GM12878 (cell line): ENCODE data around the gene TASL.

Source experiments
- BRCA1 ChIP-seq: IDR thresholded peaks from 2 replicates; pipeline ENCODE4 v1.6.1; 2011; ENCODE audit warnings: low read depth, low read length, improper control_type of control experiment
- CBX5 ChIP-seq: sonication (generic); IDR thresholded peaks from 2 replicates; pipeline ENCODE4 v1.6.1; 2016; ENCODE audit warnings: low read depth, moderate library complexity, mild to moderate bottlenecking, inconsistent platforms
- EZH2 ChIP-seq: IDR thresholded peaks from 2 replicates; pipeline ENCODE4 v1.6.1; 2012; ENCODE audit warnings: low read depth, mild to moderate bottlenecking, control low read depth, inconsistent platforms, low read length, borderline replicate concordance; ENCODE audit not compliant: control insufficient read depth
- GABPA ChIP-seq: IDR thresholded peaks from 2 replicates; pipeline ENCODE4 v1.6.1; 2014; ENCODE audit warnings: antibody characterized with exemption, low read depth, mild to moderate bottlenecking, inconsistent platforms
- HDAC2 ChIP-seq: fragments of 200-600 bp; sonication (generic); IDR thresholded peaks from 2 replicates; pipeline ENCODE4 v1.6.1; 2017
- JUNB ChIP-seq: IDR thresholded peaks from 2 replicates; pipeline ENCODE4 v1.6.1; 2016; ENCODE audit warnings: antibody characterized with exemption, mild to moderate bottlenecking
- MEF2A ChIP-seq: IDR thresholded peaks from 2 replicates; pipeline ENCODE4 v1.6.1; 2011; ENCODE audit warnings: low read depth, mild to moderate bottlenecking, low read length, moderate library complexity; ENCODE audit not compliant: insufficient read depth
- NR2C2 ChIP-seq: IDR thresholded peaks from 2 replicates; pipeline ENCODE4 v1.6.1; 2011; ENCODE audit warnings: borderline replicate concordance, low read depth; ENCODE audit not compliant: control insufficient read depth, insufficient read length
- POLR2AphosphoS5 ChIP-seq: IDR thresholded peaks from 2 replicates; pipeline ENCODE4 v1.6.1; 2011; ENCODE audit warnings: mild to moderate bottlenecking, low read length, inconsistent platforms
- SMAD1 ChIP-seq: fragments of 450-650 bp; IDR thresholded peaks from 2 replicates; pipeline ENCODE4 v1.6.1; 2018; ENCODE audit warnings: mild to moderate bottlenecking, low read depth; ENCODE audit not compliant: partially characterized antibody
- SP1 ChIP-seq: IDR thresholded peaks from one replicate; pipeline ENCODE4 v1.6.1; 2011; ENCODE audit warnings: low read depth, low read length
- SRF ChIP-seq, 2 experiments: IDR thresholded peaks; 2 replicates each; pipeline ENCODE4 v1.6.1; 2011; ENCODE audit warnings: low read depth in 2 of 2, low read length in 2 of 2, mild to moderate bottlenecking in 1 of 2, moderate library complexity in 1 of 2
- TF ChIP-seq, protein P1 (sequence below), 3 experiments: IDR thresholded peaks in 2 of 3; conservative IDR thresholded peaks in 1 of 3; 2 replicates each; pipeline ENCODE4 v1.5.1; 2011; ENCODE audit warnings: low read depth in 3 of 3, low read length in 3 of 3, mild to moderate bottlenecking in 3 of 3, control low read depth in 2 of 3, moderate library complexity in 2 of 3, inconsistent platforms in 1 of 3, mixed read lengths in 1 of 3; ENCODE audit not compliant: control insufficient read depth in 2 of 3, insufficient read depth in 1 of 3; ENCODE audit errors: extremely low read depth in 1 of 3

DNA sequence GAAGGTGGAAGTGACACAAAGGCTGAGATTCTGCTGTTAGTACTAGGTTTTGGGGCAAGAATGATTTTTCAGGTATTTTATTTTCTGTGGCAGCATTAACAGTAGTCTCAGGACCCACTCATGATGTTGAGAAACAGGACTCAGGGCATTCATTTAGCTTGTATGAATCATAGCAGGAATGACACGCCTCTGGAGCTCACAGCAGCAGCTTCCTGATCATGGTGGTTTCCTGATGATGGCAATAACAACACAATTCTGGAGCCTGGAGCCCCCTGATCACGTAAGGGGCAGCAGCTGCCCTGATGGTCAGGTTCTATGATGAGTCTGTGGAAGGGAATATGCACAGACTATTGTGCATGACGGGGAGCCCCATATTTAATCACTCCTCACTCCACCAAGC, 47.0 kb downstream of the TASL start:
- TF ChIP-seq NR2C2 (no peak), POLR2AphosphoS5 (no peak), BRCA1 (no peak), SP1 (no peak), GABPA (no peak), HDAC2 (no peak), MEF2A (no peak), EZH2 (no peak), SMAD1 (no peak), SRF (IDR thresholded peaks at IDR 0.05; ENCODE audit: low read depth in 2 of 2, low read length in 2 of 2) (no peak), CBX5 (no peak), JUNB (no peak)
- TF ChIP-seq, protein P1, sequence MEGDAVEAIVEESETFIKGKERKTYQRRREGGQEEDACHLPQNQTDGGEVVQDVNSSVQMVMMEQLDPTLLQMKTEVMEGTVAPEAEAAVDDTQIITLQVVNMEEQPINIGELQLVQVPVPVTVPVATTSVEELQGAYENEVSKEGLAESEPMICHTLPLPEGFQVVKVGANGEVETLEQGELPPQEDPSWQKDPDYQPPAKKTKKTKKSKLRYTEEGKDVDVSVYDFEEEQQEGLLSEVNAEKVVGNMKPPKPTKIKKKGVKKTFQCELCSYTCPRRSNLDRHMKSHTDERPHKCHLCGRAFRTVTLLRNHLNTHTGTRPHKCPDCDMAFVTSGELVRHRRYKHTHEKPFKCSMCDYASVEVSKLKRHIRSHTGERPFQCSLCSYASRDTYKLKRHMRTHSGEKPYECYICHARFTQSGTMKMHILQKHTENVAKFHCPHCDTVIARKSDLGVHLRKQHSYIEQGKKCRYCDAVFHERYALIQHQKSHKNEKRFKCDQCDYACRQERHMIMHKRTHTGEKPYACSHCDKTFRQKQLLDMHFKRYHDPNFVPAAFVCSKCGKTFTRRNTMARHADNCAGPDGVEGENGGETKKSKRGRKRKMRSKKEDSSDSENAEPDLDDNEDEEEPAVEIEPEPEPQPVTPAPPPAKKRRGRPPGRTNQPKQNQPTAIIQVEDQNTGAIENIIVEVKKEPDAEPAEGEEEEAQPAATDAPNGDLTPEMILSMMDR (IDR thresholded peaks at IDR 0.05 in 2 of 3, conservative IDR thresholded peaks at IDR 0.05 in 1 of 3; ENCODE audit: control insufficient read depth in 2 of 3, extremely low read depth in 1 of 3, insufficient read depth in 1 of 3, low read depth in 3 of 3, low read length in 3 of 3) = no peak
